ENCODE results near the gene PTGER3.

DNA sequence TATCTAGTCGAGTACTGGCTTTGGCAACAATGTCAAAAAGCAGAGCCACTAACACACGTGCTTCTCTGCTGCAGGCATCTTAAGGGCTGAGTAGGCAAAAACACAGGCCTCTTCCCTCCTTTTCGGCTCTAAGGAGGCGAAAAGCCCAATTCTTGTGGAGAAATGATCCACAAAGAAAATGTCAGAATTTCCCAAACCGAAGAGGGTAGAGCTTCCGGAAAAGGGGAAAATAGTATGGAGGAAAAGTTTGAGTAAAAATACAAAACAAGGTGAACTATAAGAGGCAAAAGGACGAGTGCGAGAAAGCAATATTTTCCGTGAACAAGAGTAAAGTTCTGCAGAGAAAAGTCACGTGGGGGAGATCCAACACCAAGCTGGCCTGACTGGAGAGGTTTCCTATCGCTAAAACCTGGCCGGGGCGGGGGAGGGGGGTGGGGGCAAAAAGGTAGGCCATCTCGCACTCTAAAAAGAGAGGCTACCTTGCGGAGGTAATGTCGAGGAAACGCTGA is 32.7 kb upstream of the PTGER3 start:
- TF ChIP-seq, protein P1, sequence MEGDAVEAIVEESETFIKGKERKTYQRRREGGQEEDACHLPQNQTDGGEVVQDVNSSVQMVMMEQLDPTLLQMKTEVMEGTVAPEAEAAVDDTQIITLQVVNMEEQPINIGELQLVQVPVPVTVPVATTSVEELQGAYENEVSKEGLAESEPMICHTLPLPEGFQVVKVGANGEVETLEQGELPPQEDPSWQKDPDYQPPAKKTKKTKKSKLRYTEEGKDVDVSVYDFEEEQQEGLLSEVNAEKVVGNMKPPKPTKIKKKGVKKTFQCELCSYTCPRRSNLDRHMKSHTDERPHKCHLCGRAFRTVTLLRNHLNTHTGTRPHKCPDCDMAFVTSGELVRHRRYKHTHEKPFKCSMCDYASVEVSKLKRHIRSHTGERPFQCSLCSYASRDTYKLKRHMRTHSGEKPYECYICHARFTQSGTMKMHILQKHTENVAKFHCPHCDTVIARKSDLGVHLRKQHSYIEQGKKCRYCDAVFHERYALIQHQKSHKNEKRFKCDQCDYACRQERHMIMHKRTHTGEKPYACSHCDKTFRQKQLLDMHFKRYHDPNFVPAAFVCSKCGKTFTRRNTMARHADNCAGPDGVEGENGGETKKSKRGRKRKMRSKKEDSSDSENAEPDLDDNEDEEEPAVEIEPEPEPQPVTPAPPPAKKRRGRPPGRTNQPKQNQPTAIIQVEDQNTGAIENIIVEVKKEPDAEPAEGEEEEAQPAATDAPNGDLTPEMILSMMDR (IDR thresholded peaks at IDR 0.05): no peak
- no peak for TF ChIP-seq POLR2A (IDR thresholded peaks at IDR 0.05)
- no peak for TF ChIP-seq POLR2AphosphoS5 (IDR thresholded peaks at IDR 0.05)
- no peak for TF ChIP-seq EP300 (IDR thresholded peaks at IDR 0.05)

Measured in gastroesophageal sphincter (tissue), 3 donors.